HG03575 (cell line): ENCODE data around the gene SHISA9.

Source experiments
- ATAC-seq: cut with Tn5 transposase; IDR thresholded peaks from one replicate; pipeline ENCODE4 v1.9.1; 2021; ENCODE audit not compliant: unreplicated experiment, insufficient number of reproducible peaks, low FRiP score; ENCODE audit errors: extremely low read depth

Gene SHISA9

GRCh38 chr16:12930881-12931280 lies 29.5 kb downstream of the SHISA9 start:
- no peak for ATAC-seq

DNA sequence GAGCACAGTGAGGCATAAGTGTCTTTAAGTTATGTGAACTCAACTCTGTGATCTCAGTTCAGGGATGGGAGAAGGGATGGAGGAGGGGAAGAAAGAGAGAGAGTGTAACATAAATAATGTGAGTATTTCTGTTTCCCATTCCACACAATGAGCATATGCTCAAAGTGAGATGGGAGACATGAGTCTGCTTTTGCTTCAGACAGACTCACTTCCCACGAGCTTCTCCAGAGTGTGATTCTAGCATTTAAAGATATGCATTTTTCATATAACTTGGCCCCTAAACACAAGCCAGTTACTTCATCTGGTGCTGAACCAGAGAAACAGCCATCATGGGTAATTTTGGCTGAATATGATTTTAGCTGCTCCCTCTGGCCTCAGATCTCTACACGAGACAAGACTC lies 35.0 kb downstream of the SHISA9 start:
- no peak for ATAC-seq

DNA sequence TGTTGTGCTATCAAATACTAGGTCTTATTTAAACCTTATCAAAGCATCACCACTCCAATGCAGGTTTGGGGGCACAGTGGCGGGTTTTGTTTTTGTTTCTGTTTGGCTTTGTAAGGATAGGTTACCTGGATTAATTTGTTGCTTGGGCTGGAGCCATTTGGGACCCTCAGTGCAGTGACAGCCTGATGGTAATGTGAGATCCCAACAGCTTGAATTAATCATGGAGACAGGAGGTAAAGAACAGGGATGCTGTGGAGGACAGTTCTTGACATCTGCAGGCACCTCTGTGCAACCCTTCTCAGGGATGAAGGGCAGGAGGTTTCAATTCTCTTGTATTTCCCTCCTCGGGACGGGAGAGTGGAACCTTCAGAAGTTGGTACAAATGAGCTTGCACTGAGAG lies 40.5 kb downstream of the SHISA9 start:
- no peak for ATAC-seq

GRCh38 chr16:12942861-12943260 lies 41.5 kb downstream of the SHISA9 start:
- ATAC-seq, result no peak

DNA sequence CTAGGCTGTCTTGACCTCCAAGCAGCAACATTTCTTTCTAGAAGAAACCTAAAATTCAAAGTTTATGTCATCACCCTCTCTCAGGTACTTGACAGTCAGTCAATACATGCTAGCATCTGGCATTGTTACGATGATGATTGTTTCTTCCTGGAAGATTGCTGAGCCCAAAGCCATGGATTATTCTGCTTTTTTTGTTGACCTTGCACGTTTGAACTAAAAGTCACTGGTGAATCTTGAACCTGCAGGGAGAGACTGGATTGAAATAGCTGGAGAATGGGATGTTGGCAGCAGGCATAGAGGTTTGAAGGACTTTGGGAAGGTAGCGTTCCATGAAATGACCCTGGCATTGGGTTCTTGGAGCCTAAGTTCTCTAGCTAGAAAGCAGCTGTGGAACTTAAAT lies 42.9 kb downstream of the SHISA9 start:
- no peak for ATAC-seq

- ATAC-seq, result no peak
Observed at GRCh38 chr16:12951392-12951791, 50.0 kb downstream of the SHISA9 start.

DNA sequence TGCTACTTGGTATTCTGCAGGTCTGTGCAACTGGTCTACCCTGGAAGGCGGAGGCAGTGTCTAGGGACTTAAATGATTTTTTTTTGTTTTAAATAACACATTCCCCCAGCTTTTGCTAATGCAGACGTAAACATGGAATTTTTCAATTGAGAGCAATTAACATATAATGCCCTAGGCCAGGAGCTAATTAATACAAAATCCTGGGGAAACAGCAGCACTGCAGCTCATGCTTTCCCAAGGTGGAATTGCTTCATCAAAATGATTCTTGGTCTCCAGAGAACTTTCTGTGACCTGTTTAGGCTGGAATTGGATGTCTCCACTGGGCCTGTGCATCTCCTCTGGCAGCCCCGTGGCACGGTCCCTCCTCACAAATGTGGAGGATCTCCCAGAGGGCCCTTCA lies 50.6 kb downstream of the SHISA9 start:
- ATAC-seq, result no peak

DNA sequence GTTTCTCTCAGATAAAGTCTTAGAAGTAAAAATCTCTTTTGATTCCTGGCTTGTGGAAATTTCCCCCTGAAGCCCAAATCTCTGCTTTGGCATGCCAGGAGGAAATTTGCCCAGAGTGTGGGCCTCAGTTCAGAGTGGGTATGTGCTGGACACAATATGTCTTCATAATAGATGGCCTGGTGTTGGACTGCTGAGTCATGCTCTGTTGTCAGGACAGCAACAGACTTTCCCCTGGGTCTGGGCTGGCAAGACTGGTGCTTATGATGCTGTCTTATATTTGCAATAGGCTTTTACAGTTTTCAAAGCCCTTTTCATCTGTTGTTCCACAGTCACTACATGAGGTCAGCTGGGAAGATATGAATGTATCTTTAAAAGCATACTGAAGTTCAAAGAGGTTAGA lies 57.0 kb downstream of the SHISA9 start:
- no peak for ATAC-seq

DNA sequence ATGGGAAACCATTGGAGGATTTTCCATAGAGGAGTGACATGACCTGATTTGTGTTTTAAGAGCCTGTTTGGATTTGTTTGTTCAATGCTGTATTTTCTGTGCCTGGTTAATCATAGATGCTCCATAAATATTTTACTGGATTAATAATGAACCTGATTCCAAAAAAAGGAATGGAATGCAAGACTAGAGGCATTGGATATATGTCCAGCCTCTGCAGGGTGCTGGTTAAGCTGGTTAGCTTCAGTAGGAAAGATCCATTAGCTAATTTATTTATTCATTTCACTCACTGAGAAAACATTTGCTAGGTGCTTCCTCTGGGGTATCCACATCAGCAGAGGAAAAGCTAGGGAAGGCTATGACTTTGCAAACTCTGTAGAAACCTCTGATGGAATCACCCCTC lies 57.7 kb downstream of the SHISA9 start:
- no peak for ATAC-seq

DNA sequence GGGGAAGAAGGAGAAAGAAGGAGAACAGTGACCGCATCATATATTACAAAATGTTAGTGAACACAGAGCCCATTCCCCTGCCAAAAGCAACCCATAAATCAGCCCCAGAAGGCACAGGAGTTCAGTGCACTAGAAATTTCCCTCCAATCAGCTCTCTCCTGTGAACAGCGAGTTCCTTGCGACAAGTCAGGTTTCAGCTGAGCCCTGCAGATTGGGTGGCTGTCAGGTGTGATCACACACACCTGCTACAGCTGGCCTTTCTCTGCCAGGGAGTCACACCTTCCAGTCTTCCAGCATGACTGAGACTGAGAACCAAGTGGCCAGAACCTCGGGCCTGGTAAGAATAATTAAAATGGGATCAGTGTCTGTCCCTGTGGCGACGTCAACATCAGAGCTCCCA lies 60.2 kb downstream of the SHISA9 start:
- ATAC-seq, result no peak

- no peak for ATAC-seq
Observed at GRCh38 chr16:12964461-12964860, 63.1 kb downstream of the SHISA9 start.

DNA sequence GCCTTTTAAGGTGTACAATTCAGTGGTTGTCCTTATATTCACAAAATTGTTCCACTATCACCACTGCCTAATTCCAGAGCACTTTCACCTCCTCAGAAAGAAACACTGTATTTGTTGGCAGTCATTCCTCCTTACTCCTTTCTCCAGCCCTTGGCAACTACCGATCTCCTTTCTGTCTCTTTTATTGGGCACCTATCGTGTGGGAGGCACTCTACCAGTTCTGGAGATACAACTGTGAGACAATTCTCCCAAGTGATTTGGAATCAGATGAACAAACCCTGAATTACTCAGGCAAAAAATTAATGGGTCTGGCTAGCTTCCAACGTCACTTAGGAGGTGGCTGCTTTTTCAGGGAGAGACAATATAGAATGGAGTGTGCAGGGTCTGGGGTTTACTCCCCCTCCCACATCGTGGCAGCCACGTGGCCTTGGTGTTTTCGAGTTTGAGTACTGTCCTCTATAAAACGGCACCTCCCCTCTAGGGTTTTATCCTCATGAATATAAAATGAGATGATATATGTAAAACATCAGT lies 63.9 kb downstream of the SHISA9 start:
- no peak for ATAC-seq

GRCh38 chr16:12971241-12971640 lies 69.8 kb downstream of the SHISA9 start:
- no peak for ATAC-seq

DNA sequence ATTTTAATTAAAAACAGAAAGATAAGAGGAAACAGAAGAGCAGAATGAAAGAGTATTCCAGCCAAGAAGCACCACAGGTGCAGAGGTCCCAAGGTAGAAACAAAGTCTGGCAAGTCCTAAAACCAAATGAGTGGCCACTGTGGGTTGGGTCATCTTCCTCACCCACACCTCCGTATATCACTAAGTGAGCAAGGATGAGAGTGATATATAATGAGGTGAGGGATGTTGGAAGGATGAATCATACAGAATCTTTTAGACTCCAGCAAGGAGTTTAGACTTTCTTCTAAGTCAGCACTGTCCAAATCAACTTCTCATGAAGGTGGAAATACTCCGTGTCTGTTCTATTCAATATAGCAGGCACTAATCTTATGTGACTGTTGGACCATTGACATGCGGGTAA lies 70.8 kb downstream of the SHISA9 start:
- ATAC-seq, result no peak

- no peak for ATAC-seq
Observed at GRCh38 chr16:12975766-12976165, 74.4 kb downstream of the SHISA9 start.

GRCh38 chr16:12976496-12976895 lies 75.1 kb downstream of the SHISA9 start:
- no peak for ATAC-seq

DNA sequence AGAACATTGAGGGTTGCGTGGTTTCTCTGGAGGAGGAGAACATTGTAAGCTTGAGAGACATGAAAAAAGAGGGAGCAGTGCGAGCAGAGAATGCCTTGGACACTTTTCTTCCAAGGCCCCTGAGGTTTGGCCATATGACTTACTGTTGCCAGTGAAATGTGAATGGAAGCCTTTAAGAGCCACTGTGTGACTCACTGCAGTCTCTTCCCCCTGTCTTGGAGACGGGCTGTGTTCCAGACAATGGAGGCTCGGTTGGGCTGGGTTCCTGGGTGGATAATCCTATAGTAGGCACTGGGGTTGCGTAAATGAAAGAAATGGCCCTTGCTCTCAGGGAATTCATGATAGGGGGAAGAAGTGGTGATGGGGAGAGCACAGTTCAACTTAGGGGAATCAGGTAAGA lies 75.5 kb downstream of the SHISA9 start:
- ATAC-seq, result no peak

GRCh38 chr16:12985516-12985915 lies 84.1 kb downstream of the SHISA9 start:
- ATAC-seq, result no peak

GRCh38 chr16:12988071-12988470 lies 86.7 kb downstream of the SHISA9 start:
- ATAC-seq, result no peak

- ATAC-seq, result no peak
Observed at GRCh38 chr16:12992066-12992465, 90.7 kb downstream of the SHISA9 start.

GRCh38 chr16:12994402-12994801 lies 93.0 kb downstream of the SHISA9 start:
- no peak for ATAC-seq
